GM18507 (cell line): Measurements from ENCODE around the gene GNG7.
"Not testable (repeated sequence)": the region's sequence is repeated elsewhere in the genome, so short reads cannot be mapped to it uniquely, and the experiment has no call there.

ENCODE experiments used
- DNase-seq: peaks from one replicate; pipeline ENCODE4 v3.0.0; 2011; ENCODE audit warnings: low read depth; ENCODE audit not compliant: insufficient read length; ENCODE audit errors: extremely low spot score
- FAIRE-seq: peaks from 2 replicates; lab custom pipeline; 2011; peaks lifted over from hg19 to GRCh38; lab: Jason Lieb, UNC

The GNG7 gene

GRCh38 chr19:2474232-2475017, 228.1 kb downstream of the GNG7 start:
- DNase-seq (no peak), FAIRE-seq (peak; percentile 84)

- not testable (repeated sequence) for FAIRE-seq, DNase-seq
Measured at GRCh38 chr19:2469915-2470200, 232.6 kb downstream of the GNG7 start.

DNA sequence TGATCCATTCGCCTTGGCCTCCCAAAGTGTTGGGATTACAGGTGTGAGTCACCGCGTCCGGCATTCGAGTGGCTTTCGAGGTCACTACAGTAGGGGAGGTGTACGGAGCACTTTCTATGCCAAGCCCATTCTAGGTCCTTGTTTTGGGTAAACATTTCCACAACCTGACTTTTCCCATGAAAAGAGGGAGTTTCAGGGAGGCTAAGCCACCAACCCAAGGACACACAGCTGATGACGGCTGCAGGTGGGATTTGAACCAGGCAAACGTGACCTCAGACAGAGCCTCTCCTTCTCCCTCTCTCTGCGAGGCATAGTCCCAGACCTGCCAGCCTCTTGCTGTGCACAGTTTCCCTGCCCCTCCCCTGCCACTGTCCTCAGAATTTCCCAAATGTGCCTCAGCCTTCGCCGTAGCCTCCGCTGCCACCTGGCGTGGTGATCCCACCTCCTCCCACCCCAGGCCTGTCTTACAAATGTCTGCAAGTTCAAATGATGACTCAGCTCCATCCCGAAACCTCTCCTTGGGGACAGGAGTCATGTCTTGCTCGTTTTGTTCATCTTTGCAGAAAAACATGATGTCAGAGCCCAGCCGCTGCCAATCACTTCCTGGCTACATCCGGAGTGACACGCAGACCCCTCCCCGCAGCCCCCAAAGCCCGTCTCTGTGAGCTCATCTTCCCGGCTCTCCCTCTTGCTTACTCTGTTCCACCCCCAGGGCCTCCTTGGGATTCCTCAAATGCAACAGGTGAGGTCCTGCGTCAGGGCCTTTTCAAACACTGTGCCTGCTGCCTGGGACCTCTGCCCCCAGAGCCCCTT, 233.2 kb downstream of the GNG7 start:
- peak; percentile 80 for FAIRE-seq
- no peak for DNase-seq

GRCh38 chr19:2468596-2468995, 233.9 kb downstream of the GNG7 start:
- DNase-seq: no peak
- FAIRE-seq: no peak

DNA sequence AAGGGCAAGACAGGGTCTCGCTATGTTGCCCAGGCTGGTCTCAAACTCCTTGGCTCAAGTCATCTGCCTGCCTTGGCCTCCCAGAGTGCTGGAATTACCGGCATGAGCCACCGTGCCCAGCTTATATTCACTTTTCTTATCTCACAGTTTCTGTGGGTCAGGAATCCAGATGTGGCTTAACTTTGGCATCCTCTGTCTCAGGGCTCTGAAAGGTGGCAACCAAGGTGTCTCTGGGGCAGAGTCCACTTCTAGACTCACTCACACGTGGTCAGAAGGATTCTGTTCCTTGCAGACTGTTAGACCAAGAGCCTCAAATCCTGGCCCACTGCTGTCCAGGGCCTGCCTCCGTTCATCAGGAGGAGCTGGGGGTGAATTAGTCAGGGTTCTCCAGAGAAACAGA, 238.1 kb downstream of the GNG7 start:
- DNase-seq (no peak), FAIRE-seq (no peak)

- not testable (repeated sequence) for DNase-seq, FAIRE-seq
Measured at GRCh38 chr19:2463694-2464093, 238.8 kb downstream of the GNG7 start.

DNA sequence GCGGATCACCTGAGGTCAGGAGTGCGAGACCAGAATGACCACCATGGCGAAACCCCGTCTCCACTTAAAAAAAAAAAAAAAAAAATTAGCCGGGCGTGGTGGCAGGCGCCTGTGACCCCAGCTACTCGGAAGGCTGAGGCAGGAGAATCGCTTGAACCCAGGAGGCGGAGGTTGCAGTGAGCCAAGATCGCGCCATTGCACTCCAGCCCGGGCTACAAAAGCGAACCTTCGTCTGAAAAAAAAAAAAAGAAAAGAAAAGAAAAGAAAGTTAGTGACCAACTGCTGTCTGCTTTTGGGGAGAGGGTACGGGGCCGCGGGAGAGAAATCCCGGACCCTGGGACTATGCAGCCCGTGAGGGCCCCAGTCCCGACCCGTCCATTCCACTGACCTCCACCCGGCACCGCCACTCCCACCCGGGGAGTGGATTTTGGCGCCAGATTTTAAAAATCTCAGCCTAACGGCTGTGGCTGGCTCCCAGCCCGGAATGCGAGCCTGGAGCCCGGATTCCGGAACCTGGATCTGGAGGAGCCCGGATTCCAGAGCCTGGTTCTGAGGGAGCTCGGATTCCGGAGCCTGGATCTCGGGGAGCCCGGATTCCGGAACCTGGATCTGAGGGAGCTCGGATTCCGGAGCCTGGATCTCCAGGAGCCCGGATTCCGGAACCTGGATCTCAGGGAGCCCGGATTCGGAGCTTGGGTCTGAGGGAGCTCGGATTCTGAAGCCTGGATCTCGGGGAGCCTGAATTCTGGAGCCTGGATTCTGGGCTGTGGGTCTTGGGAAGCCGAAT, 239.7 kb downstream of the GNG7 start:
- DNase-seq (no peak), FAIRE-seq (no peak)

DNA sequence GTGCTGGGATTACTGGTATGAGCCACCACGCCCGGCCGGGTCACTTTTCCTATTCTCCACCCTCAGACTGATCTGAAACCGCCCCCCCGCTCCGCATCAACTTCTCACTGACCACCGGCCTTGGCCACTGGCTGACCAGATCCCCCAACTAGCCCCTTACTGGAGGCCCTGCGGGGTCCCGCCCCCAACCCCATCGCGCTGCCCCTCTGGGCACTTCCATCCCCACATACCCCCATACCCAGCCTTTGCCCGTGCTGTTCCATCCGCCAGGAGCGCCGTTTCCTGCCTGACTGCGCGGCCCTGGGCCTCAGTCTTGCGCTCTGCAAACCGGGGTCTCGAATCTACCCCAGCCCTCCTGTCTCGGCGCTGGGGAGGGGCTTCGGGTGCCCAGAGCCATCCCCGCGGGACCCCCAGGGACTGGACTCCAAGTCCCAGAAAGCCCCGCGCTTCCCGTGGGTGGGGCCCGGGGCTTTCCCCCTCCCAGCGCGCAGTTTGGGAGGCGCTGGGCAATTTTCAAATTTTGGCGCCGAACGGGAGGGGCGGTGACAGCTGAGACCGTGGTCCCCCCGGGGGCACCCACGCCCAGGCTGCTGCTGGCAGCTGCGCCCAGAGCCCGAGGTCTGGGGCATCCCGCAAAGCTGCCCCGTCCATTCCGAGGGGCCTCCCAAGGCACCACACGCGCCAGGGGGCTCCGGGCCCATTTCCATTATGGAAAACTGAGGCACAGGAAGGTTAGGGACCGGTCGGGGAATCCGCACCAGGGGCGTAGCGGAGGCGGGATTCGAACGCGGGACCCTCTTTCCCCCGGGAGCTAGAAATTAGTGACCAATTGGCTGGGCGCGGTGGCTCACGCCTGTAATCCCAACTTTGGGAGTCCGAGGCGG, 240.5 kb downstream of the GNG7 start:
- DNase-seq (no peak), FAIRE-seq (peak; percentile 86)
